EL (cell line): ENCODE data around the gene ARHGAP1.

Experiments used
- DNase-seq: peaks from one replicate; pipeline ENCODE4 v3.0.0-alpha.2; 2016

Gene ARHGAP1

GRCh38 chr11:46692450-46692849 lies 8.0 kb downstream of the ARHGAP1 start:
- peak; percentile 15 for DNase-seq

DNA sequence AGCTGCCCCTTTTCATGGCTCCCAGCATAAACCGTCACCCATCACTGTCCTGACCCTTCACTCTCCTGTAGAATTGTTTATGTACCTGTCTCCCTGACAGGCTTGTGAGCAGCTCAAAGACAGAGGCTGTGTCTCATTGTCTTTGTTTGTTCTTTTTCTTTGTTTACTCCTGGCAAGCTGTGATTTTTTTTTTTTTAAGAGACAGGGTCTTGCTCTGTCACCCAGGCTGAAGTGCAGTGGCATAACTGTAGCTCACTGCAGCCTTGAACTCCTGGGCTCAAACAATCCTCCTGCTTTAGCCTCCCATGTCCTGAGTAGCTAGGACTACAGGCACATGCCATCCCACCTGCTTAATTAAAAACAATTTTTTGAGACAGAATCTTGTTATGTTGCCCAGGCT lies 9.7 kb downstream of the ARHGAP1 start:
- no peak for DNase-seq

DNA sequence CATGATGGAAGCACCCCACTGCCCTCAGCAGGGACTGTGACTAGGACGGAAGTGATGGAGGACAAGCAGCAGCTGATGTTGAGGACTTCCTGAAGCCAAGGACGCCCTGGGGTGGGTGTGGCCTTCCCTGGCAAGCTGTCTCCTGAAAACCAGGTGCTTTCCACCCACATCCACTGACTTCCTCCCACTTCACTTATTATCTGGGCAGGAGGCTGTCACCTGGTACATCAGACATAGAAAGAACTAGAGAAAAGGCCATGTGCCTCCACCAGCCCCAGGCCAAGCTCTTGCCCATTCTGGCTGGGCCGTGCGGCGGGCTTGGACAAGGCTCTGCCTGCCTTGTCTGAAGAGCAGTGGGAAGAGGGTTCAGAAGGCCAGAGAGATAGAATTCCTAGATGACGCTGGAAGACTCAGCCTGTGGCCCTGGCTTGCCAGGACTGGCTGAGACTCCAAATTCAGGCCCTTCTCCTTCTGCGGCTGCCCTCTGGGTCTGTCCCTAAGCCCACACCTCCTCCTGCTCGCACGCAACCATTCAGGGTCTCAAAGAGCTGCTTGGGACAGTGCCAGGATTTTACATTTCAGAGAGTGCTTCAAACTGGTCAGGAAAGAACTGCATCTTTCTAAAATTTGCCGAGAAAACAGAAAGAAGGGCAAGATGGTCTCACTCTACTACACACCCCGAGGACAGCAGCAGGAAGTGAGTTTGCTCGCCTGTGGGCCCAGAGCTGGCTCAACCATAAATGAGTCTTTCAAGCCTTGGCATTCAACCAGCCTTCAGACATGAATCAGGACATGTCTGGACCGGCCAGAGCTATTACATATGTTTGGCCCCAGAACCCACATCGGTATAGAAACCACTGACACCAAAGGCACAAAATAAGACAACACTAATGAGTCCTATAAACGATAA lies 13.3 kb downstream of the ARHGAP1 start:
- peak; percentile 44 for DNase-seq

DNA sequence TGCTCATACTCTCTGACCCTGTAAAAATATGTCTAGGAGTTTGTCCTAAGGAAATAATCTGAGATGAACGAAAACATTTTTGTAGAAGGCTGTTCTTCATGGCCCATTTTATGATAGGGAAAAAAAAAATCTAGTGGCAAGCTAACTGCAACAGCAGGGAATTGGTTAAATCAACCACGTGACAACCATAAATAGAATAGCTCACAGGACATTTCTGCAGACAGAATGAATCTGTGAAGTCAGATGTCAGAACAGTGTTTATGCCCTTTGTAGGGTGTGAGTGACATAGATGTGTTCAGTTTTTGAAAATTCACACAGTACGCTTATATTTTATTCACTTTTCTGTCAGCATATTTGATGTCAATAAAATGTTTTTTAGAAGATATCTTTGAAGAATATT lies 16.1 kb downstream of the ARHGAP1 start:
- DNase-seq = no peak

- DNase-seq = peak; percentile 28
Observed at GRCh38 chr11:46682773-46683752, 17.4 kb downstream of the ARHGAP1 start.

DNA sequence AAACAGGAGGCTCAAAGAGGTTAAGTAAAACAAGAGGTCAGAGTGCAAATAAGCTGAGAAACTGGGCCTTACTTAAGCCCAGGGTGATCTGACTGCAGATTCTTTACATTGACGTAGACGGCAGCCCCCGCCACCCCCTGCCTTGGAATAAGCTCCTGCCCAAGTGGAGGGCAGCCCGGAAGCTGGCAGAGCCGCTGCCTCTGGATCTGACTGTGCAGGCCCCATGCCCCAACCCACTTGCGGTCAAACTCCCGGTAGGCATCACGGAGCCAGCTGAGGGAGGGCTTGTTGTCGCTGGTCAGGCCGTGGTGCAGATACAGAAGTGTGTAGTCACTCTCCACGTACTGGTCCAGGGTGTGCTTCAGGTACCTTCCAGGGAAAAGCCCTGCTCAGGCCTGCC lies 18.6 kb downstream of the ARHGAP1 start:
- DNase-seq = no peak

DNA sequence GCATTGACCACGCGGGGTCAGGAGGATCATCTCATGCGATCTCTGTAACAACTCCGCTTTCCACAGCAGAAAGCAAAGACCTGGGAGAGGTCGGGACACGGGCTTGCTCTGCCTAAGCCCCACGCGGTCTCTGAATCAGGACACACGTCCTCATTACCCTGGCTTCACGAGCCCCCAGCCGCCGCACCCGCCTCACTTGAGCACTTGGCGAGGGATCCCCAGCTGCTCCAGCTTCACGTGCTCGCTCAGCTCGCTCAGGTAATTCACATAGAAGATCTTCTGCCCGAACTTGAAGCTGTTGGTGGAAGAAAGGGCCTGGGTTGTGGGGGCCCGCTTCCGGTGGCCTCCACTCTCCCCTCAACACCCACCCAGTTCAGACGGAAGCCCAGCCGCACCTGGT lies 19.6 kb downstream of the ARHGAP1 start:
- DNase-seq = no peak

DNA sequence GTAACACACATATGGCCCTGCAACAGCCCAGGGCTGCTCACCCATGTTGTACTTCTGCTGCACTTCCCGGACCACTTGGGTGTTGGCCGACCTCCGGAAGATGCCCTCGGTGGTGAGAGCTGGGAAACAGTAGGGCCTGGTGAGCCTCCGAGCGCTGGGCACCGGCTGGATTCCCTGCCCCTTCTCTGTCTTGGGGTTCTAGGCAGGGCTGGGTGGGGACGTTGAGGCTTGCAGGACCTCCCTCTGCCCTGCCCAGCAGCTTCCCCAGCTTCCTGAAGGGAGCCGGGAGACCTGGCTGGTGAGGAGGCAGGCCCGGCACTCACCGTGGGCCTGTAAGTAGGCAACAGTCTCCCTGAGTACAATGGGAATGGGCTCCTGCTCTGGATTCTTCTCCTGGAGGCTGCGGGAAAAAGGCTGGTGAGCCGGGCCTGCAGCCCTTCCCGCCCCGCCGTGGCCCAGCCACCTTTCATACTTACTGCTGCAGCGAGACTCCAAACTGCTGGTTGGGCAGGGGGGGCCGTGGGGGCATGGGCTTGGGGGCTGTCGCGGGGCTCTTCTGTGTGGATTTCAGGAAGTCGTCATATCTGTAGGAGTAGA lies 20.2 kb downstream of the ARHGAP1 start:
- DNase-seq = no peak

- DNase-seq = no peak
Observed at GRCh38 chr11:46679241-46680163, 20.9 kb downstream of the ARHGAP1 start.

GRCh38 chr11:46678741-46679130 lies 21.7 kb downstream of the ARHGAP1 start:
- no peak for DNase-seq

DNA sequence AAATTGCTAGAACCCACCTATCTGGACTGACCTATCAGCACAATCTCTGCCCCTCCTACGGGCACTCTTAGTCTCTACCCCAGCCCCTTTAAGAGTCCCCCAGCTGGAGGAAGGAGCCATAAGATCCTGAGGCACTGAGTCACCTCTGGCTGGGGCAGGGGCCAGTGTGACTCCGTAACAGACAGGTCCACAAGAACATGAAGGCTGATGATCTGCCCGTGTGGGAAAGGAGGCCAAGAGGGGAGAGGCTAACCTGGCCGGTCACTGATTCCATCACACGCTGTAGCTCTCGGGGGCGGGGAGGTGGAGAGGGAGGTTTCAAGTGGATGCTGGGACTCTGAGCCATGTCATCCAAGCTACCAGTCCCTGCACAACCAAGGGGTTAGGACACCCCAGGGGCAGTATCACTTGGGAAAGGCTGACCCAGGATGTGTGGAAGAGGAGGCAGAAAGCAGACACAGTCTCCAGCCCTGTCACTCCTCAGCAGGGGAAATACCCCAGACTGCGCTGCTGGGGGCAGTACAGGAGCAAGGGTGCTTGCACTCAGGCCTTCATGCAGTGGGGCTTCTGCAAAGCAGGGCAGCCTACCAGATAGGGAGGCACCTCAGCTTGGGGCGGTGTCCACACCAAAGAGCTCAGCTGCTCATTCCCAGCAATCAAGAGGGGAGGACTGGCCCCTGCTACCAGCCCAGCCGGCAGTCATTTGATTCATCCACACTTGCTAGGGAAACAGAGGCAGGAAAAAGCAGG lies 22.3 kb downstream of the ARHGAP1 start:
- DNase-seq = peak; percentile 17

GRCh38 chr11:46677169-46677568 lies 23.2 kb downstream of the ARHGAP1 start:
- DNase-seq = no peak

DNA sequence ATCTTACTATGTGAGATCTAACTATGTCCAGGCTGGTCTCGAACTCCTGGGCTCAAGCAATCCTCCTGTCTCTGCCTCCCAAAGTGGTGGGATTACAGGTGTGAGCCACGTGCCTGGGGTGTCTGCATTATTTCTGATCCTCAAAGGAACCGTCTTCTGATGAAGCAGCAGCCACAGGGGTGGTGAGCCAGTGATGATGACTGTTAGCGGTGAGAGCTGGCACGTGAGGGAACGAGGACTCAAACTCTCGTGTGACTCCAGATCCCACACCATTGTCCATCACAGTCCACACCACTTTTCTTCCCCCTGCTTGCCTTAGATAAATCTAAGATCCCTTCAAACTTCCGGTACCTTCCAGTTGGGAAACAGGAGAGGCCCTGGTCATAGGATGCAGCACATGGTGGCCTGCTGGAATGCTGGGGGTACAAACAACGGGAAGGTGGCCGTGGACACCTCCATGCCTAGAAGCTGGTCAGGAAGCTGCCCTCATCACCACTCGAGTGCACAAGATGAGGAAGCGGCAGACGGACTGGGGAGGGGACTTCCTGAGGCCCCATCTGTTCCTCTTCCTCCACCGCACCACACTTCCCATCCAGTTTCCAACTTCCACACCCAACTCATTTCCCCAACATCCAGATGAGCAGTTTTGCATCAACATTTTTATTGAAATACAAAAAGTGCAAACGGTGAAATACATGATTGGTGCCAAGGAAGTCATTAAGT lies 23.8 kb downstream of the ARHGAP1 start:
- no peak for DNase-seq

GRCh38 chr11:46675949-46676348 lies 24.5 kb downstream of the ARHGAP1 start:
- DNase-seq = no peak

DNA sequence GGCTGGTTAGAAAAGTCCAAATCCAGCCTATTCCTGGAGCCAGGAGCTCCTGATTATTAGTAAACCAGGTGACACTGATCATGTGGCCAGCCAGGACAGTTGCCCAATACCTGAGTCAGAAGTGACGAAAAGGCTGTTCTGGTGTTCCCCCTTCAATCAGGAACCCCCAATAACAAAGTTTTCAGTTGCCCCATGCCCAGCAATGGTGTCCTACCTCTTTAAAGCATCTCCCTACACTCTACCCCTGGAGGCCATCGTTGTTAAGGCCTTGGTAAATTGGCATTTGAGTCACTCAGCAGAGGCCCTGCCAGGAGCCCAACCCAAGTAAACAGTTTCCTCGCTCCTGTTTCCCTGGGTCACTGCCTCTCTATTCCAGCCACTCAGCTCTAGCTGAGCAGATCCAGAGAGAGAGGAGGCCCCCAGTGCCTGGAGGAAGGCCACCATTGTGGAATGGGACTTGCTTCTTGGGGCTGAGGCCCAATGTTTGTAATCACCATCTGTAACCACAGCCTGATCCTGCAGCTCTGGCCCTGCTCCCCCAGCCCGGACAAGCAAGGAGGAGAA lies 25.0 kb downstream of the ARHGAP1 start:
- peak; percentile 54 for DNase-seq

DNA sequence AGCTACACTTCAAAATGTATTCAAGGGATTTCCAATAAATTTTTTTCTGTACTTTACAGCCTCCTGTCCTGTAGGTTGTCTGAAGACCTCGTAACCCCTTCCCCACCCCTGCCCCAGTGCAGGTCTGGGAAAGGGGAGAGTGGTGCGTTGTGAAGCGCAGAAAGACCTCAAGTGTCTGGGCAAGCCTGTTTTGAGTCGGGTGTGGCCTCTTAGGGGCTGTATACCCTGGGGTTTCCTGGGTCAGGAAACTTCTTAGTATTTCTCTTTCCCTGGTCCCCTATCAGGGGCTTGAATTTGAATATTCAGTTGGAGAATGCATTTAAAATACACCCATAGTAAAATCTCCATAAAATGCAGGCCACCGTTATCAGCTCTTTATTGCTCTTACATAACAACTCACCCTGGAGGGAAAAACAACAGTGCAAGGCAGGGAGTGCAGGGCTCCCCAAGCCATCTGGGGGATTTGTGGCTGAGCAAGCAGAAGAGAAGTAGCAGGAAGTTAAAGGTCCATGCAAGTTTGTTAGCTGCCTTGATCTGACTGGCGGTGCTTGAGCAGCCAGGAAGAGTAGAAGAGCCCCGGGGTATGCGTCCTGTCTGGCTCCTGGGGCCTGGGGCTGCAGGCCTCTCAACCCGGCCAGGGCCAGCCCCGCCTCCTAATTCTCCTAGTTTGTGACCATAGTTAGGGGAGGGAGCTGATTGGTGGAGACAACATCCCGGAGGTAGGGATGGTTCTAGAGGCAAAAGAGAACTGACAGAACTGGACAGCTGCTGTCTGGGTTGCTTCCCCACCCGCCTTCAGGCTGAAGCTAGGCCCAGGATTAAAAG lies 25.7 kb downstream of the ARHGAP1 start:
- no peak for DNase-seq

GRCh38 chr11:46673713-46674462 lies 26.5 kb downstream of the ARHGAP1 start:
- no peak for DNase-seq

DNA sequence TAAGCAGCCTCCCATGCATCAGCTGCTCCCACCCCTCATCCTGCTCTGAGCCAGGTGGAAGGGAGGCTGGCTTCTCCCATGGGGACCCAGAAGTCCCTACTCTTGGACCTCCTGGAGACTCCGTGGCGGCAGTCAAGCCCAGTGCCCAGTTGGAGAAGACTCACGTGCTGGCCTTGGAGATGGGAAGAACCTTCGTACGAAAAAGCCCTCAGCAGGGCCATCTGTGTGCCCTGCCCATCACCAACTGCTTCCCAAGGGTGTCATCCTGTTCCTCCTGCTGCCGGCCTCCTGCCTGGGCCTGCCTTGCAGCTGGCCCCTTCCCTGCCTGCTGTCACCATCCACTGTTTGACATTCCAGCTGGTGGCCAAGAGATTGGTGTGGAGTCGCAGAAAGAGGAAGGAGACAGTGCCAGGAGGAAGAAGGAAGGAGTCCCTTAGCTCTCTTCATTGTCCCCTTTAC lies 28.0 kb downstream of the ARHGAP1 start:
- no peak for DNase-seq

DNA sequence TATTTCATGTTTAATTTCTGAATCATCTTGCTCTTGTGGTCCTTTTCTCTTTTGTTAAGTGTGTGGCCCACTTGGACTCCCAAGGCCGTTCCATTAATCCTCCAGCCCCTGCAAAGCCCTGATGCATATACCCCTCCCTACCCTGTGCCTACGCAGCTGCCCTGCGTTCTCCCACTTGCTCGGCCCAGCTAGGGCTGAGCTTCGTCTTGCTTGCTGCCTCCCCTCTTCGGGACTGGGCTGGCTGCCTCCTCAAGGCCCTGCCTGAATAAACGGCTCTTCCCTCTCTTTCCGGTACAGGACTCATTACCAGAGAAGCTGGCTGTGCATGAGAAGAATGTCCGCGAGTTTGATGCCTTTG lies 28.5 kb downstream of the ARHGAP1 start:
- no peak for DNase-seq
